Kidney (tissue), 14 donors: ENCODE measurements around the gene PLCZ1. TPM values are rescaled to one million over a fixed set of nuclear protein-coding genes. Genes with fewer than 3 reads are reported as not detected.
"Not testable (repeated sequence)": the region's sequence is repeated elsewhere in the genome, so short reads cannot be mapped to it uniquely, and the experiment has no call there.

Source experiments
- DNase-seq, 5 donors: peaks; one replicate each; pipeline ENCODE4 v3.0.0-alpha.2; 2013 to 2020
- FAIRE-seq: peaks from 2 replicates; lab custom pipeline; 2012; peaks lifted over from hg19 to GRCh38; lab: Jason Lieb, UNC
- H3K27ac ChIP-seq, 2 donors: one replicate each; pipeline ENCODE4 v1.7.0; 2013; ENCODE audit warnings: low read depth in 2 of 2, low read length in 2 of 2, inconsistent platforms in 1 of 2
- H3K27me3 ChIP-seq: one replicate; pipeline ENCODE4 v1.7.1; 2013; ENCODE audit warnings: low read length, inconsistent platforms; ENCODE audit not compliant: control insufficient read depth, insufficient read depth
- H3K36me3 ChIP-seq, 3 donors: one replicate each; pipeline versions ENCODE4 v1.7.0 to v1.7.1; 2013; ENCODE audit warnings: low read length in 3 of 3, control low read depth in 1 of 3, inconsistent platforms in 1 of 3; ENCODE audit not compliant: insufficient read depth in 3 of 3, control insufficient read depth in 2 of 3
- H3K4me1 ChIP-seq, 3 donors: one replicate each; pipeline versions ENCODE4 v1.7.0 to v1.7.1; 2013; ENCODE audit warnings: low read length in 3 of 3, inconsistent platforms in 1 of 3, low read depth in 1 of 3; ENCODE audit not compliant: control insufficient read depth in 2 of 3, insufficient read depth in 2 of 3
- H3K4me3 ChIP-seq, 3 donors: one replicate each; pipeline versions ENCODE4 v1.7.0 to v1.8.1; 2013; ENCODE audit warnings: low read length in 3 of 3, control low read depth in 1 of 3, inconsistent platforms in 1 of 3
- H3K9ac ChIP-seq, 3 donors: one replicate each; pipeline versions ENCODE4 v1.7.0 to v1.7.1; 2013; ENCODE audit warnings: low read length in 3 of 3, control low read depth in 1 of 3, inconsistent platforms in 1 of 3
- H3K9me3 ChIP-seq, 3 donors: one replicate each; pipeline versions ENCODE4 v1.7.0 to v1.7.1; 2013; ENCODE audit warnings: low read length in 3 of 3, control low read depth in 1 of 3, inconsistent platforms in 1 of 3; ENCODE audit not compliant: control insufficient read depth in 2 of 3, insufficient read depth in 1 of 3
- CTCF ChIP-seq: IDR thresholded peaks from 3 replicates; pipeline ENCODE4 v1.5.1; 2012; ENCODE audit warnings: mild to moderate bottlenecking, moderate library complexity, borderline replicate concordance; ENCODE audit not compliant: insufficient read depth; ENCODE audit errors: extremely low read depth
- intact Hi-C: fragments of 100-400 bp; cut with DNase I; formaldehyde crosslinking; loops from one replicate; pipeline ENCODE4 v1.11.1; 2022
- polyA plus RNA-seq: library from polyadenylated mRNA; stranded (reverse); fragments of 350-450 nt; fragmentation: Illumina TruSeq; extraction: RNeasy Lipid Tissue Mini Kit (QIAGEN cat#74804); gene quantifications from one replicate; pipeline ENCODE4 v1.2.3, GENCODE V29; 2014; ENCODE audit warnings: low read depth, low replicate concordance; ENCODE audit not compliant: insufficient read depth
- total RNA-seq: library from RNA; stranded (reverse); fragmentation: NEBNext Ultra II Directional; extraction: Animal tissue kit (Norgen Biotek cat#: 25700); gene quantifications from one replicate; pipeline ENCODE4 v1.2.1, GENCODE V29; 2021
- donor health status: control.
- donor health status: control.
- donor health status: control.
- donor health status: control.
- donor health status: control.
- donor health status: DM: yes; HTN: yes; CAD: no.
- donor health status: Normal renal cell carcinoma (clear cell type).

PLCZ1 gene
- total and polyA plus RNA-seq, 2 donors from 2014 or later: not detected

GRCh38 chr12:18703321-18703720, 34.5 kb downstream of the PLCZ1 start:
- Histone ChIP-seq H3K36me3 (no peaks in the 10 kb centered on the region), H3K4me1 (peaks cover 0 to 8% (median 3%) of the 10 kb centered on the region in 3 donors), H3K27ac (peak overlapping the region in 1 of 2 donors; percentile 58), H3K27me3 (no peaks in the 10 kb centered on the region), H3K9me3 (peaks cover 0 to 5% (median 0%) of the 10 kb centered on the region in 3 donors), H3K9ac (no peak overlapping the region), H3K4me3 (no peak overlapping the region)
- intact Hi-C loops: no loop called here
- FAIRE-seq: peak; percentile 90
- peak in 2 of 5 donors; percentile 59 to 61 for DNase-seq
- TF ChIP-seq CTCF: no peak

GRCh38 chr12:18700271-18700670, 37.5 kb downstream of the PLCZ1 start:
- Histone ChIP-seq H3K9me3 (no peaks in the 10 kb centered on the region), H3K27me3 (no peaks in the 10 kb centered on the region), H3K4me1 (peaks cover 0 to 8% (median 3%) of the 10 kb centered on the region in 3 donors), H3K36me3 (no peaks in the 10 kb centered on the region), H3K27ac (no peak overlapping the region), H3K4me3 (no peak overlapping the region), H3K9ac (no peak overlapping the region)
- FAIRE-seq (no peak), DNase-seq (peak in 1 of 5 donors; percentile 19)
- no peak for TF ChIP-seq CTCF
- intact Hi-C loops: no loop called here

GRCh38 chr12:18696971-18697602, 40.7 kb downstream of the PLCZ1 start:
- TF ChIP-seq CTCF: no peak
- FAIRE-seq (no peak), DNase-seq (no peak)
- no peaks in the 10 kb centered on the region for H3K4me1 ChIP-seq
- H3K27me3 ChIP-seq: no peaks in the 10 kb centered on the region
- intact Hi-C loops: no loop called here
- no peak overlapping the region for H3K4me3 ChIP-seq
- H3K9me3 ChIP-seq: no peaks in the 10 kb centered on the region
- H3K36me3 ChIP-seq: no peaks in the 10 kb centered on the region
- no peak overlapping the region for H3K27ac ChIP-seq
- no peak overlapping the region for H3K9ac ChIP-seq

GRCh38 chr12:18693986-18694385, 43.8 kb downstream of the PLCZ1 start:
- H3K27ac ChIP-seq, FAIRE-seq, intact Hi-C loops: not testable (repeated sequence)

More at GRCh38 chr12:18693986-18694385, 43.8 kb downstream of the PLCZ1 start:
- peak in 4 of 5 donors; percentile 26 to 58 (median 50) for DNase-seq
- not testable (repeated sequence) for H3K4me3 ChIP-seq, H3K27me3 ChIP-seq, H3K4me1 ChIP-seq, H3K9ac ChIP-seq, H3K9me3 ChIP-seq, H3K36me3 ChIP-seq
